K562 (cell line): ENCODE results near the gene CFAP92. TPM values are rescaled to one million over a fixed set of nuclear protein-coding genes. Genes with fewer than 3 reads are reported as not detected.

Experiments
- CEBPB ChIP-seq: fragments of 450-650 bp; IDR thresholded peaks from 2 replicates; pipeline ENCODE4 v1.6.1; 2016; ENCODE audit warnings: missing genetic modification characterization, missing compliant biosample characterization
- ESRRB ChIP-seq: fragments of 250-450 bp; sonication (Bioruptor Pico); IDR thresholded peaks from 2 replicates; pipeline ENCODE4 v1.5.0; 2020; ENCODE audit warnings: mild to moderate bottlenecking, moderate library complexity, borderline replicate concordance
- FOS ChIP-seq: IDR thresholded peaks from 3 replicates; pipeline ENCODE4 v1.6.1; 2011; ENCODE audit not compliant: insufficient read length; ENCODE audit errors: extremely low read depth
- HDAC2 ChIP-seq: fragments of 450-650 bp; IDR thresholded peaks from 2 replicates; pipeline ENCODE4 v1.6.1; 2016; ENCODE audit warnings: mild to moderate bottlenecking
- MAFG ChIP-seq: fragments of 450-650 bp; conservative IDR thresholded peaks from 2 replicates; pipeline ENCODE4 v1.6.1; 2016; ENCODE audit warnings: missing genetic modification characterization, missing compliant biosample characterization
- PHB ChIP-seq: fragments of 250-450 bp; sonication (Bioruptor Pico); IDR thresholded peaks from 2 replicates; pipeline ENCODE4 v1.5.0; 2021
- RBBP5 ChIP-seq: fragments of 200-600 bp; sonication (generic); IDR thresholded peaks from 2 replicates; pipeline ENCODE4 v1.6.1; 2012; ENCODE audit warnings: borderline replicate concordance, mild to moderate bottlenecking, low read length, control low read depth, inconsistent platforms; ENCODE audit not compliant: insufficient read depth, poor library complexity, severe bottlenecking
- SAP30 ChIP-seq: fragments of 200-600 bp; sonication (generic); IDR thresholded peaks from 2 replicates; pipeline ENCODE4 v1.6.1; 2012; ENCODE audit warnings: borderline replicate concordance, low read depth, mild to moderate bottlenecking, moderate library complexity, low read length, control low read depth, inconsistent platforms; ENCODE audit not compliant: insufficient read depth, poor library complexity, severe bottlenecking
- SFPQ ChIP-seq: fragments of 200-400 bp; formaldehyde crosslinking; IDR thresholded peaks from 2 replicates; pipeline ENCODE4 v1.6.1; 2017; ENCODE audit warnings: mild to moderate bottlenecking, low read depth, low read length, moderate library complexity
- SRSF7 ChIP-seq: fragments of 200-400 bp; formaldehyde crosslinking; optimal IDR thresholded peaks from 2 replicates; pipeline ENCODE3; 2017; ENCODE audit warnings: mild to moderate bottlenecking, low read depth, low read length
- STAG1 ChIP-seq: sonication (generic); formaldehyde crosslinking; IDR thresholded peaks from 2 replicates; pipeline ENCODE4 v1.5.0; 2020; ENCODE audit warnings: missing genetic modification reagents, borderline replicate concordance
- STAT5A ChIP-seq: IDR thresholded peaks from 2 replicates; pipeline ENCODE4 v1.6.1; 2012; ENCODE audit warnings: low read length, inconsistent platforms, borderline replicate concordance
- TEAD1 ChIP-seq, 2 experiments: fragments of 450-650 bp in 1 of 2; sonication (generic) in 1 of 2; formaldehyde crosslinking; IDR thresholded peaks; 2 replicates each; pipeline versions ENCODE4 v1.4.0 to v1.8.0; 2020 to 2022; ENCODE audit warnings: mild to moderate bottlenecking in 2 of 2, missing genetic modification reagents in 1 of 2
- TFAP4 ChIP-seq: sonication (generic); formaldehyde crosslinking; IDR thresholded peaks from 2 replicates; pipeline ENCODE4 v1.8.0; 2022; ENCODE audit warnings: missing genetic modification reagents, mild to moderate bottlenecking, moderate library complexity, borderline replicate concordance
- THRAP3 ChIP-seq: fragments of 450-650 bp; IDR thresholded peaks from 2 replicates; pipeline ENCODE4 v1.6.1; 2016; ENCODE audit warnings: mild to moderate bottlenecking, inconsistent platforms, borderline replicate concordance
- TSHZ1 ChIP-seq: fragments of 250-450 bp; sonication (Bioruptor Pico); IDR thresholded peaks from 2 replicates; pipeline ENCODE4 v1.4.0; 2020; ENCODE audit warnings: mild to moderate bottlenecking, moderate library complexity
- ZNF239 ChIP-seq: fragments of 250-450 bp; sonication (Bioruptor Pico); IDR thresholded peaks from 2 replicates; pipeline ENCODE4 v1.4.0; 2020; ENCODE audit warnings: mild to moderate bottlenecking
- ZNF253 ChIP-seq: fragments of 250-450 bp; sonication (Bioruptor Pico); conservative IDR thresholded peaks from 2 replicates; pipeline ENCODE4 v1.6.1; 2021; ENCODE audit warnings: mild to moderate bottlenecking
- ZNF324 ChIP-seq: fragments of 250-450 bp; sonication (Bioruptor Pico); IDR thresholded peaks from 2 replicates; pipeline ENCODE4 v1.4.0; 2020; ENCODE audit warnings: mild to moderate bottlenecking
- ZNF347 ChIP-seq: fragments of 450-650 bp; formaldehyde crosslinking; IDR thresholded peaks from 2 replicates; pipeline ENCODE4 v1.4.0; 2020; ENCODE audit warnings: low read depth, mild to moderate bottlenecking, moderate library complexity
- ZZZ3 ChIP-seq: fragments of 450-650 bp; IDR thresholded peaks from 2 replicates; pipeline ENCODE4 v1.6.1; 2016; ENCODE audit warnings: antibody characterized with exemption, mild to moderate bottlenecking, moderate library complexity
- polyA plus RNA-seq, 8 experiments: library from polyadenylated mRNA; depleted of rRNA in 4 of 8; stranded (reverse) in 5 of 8; unstranded in 3 of 8; fragments of >200 nt; fragmentation: Nextera tagmentation in 2 of 8; fragmentation: Illumina TruSeq in 1 of 8; extraction: Ambion mirVana in 2 of 8; extraction: Trizol in 1 of 8; gene quantifications; 2 replicates each; pipeline versions ENCODE4 v1.2.1 to v1.2.3, GENCODE V29; 2011 to 2014; ENCODE audit warnings: inconsistent platforms in 1 of 8, missing spikeins in 1 of 8
- total RNA-seq, 7 experiments: library from RNA; depleted of rRNA in 6 of 7; stranded (reverse); fragments of >200 nt in 6 of 7; fragmentation: Illumina TruSeq in 2 of 7; extraction: Trizol in 2 of 7; gene quantifications; 2 replicates each; pipeline versions ENCODE4 v1.2.1 to v1.2.3, GENCODE V29; 2011 to 2021; ENCODE audit warnings: low replicate concordance in 1 of 7

Gene CFAP92
- total and polyA plus RNA-seq, 9 of the 15 experiments (the other 6 are each of a cell fraction or from before 2014, with no cell fraction given), result 0.06 to 0.62 (median 0.36) TPM

- TF ChIP-seq TSHZ1 (CRISPR knock-in tag), result no peak
- TF ChIP-seq PHB (CRISPR knock-in tag), result no peak
- no peak for TF ChIP-seq RBBP5
- no peak for TF ChIP-seq ZNF239
- no peak for TF ChIP-seq SAP30
- no peak for TF ChIP-seq CEBPB (tag)
- TF ChIP-seq TFAP4 (CRISPR knock-in tag), result no peak
- TF ChIP-seq ZNF347 (CRISPR knock-in tag), result no peak
- TF ChIP-seq THRAP3, result no peak
- TF ChIP-seq STAT5A, result no peak
- no peak for TF ChIP-seq ZNF324
- no peak for TF ChIP-seq ZNF253
- TF ChIP-seq FOS, result no peak
- TF ChIP-seq ZZZ3, result no peak
- no peak for TF ChIP-seq SFPQ
- peak; percentile 89 for TF ChIP-seq HDAC2
- TF ChIP-seq SRSF7, result no peak
- TF ChIP-seq STAG1 (CRISPR knock-in tag), result no peak
- TF ChIP-seq ESRRB (CRISPR knock-in tag), result no peak
- peak; percentile 95 for TF ChIP-seq MAFG (tag)
- TF ChIP-seq TEAD1 (CRISPR knock-in tag; IDR thresholded peaks at IDR 0.05), result no peak
These were observed 126.4 kb downstream of the CFAP92 start (continued) for GRCh38 chr3:128867200-128868125.
